AG09309 (cell line): ENCODE data around the gene TBC1D2B.

Experiments
- DNase-seq: peaks from one replicate; pipeline ENCODE4 v3.0.0-alpha.2; 2010; ENCODE audit warnings: low read depth
- H3K4me3 ChIP-seq: 2 replicates; pipeline ENCODE4 v1.5.1; 2011; ENCODE audit warnings: mild to moderate bottlenecking, low read depth, low read length, moderate library complexity; ENCODE audit not compliant: control insufficient read depth
- CTCF ChIP-seq: IDR thresholded peaks from 2 replicates; pipeline ENCODE4 v1.5.1; 2011; ENCODE audit warnings: mild to moderate bottlenecking, low read depth, low read length, inconsistent platforms; ENCODE audit not compliant: insufficient read depth, control insufficient read depth; ENCODE audit errors: missing control alignments

Gene TBC1D2B

GRCh38 chr15:78087951-78088772 lies 10.7 kb upstream of the TBC1D2B start:
- H3K4me3 ChIP-seq: no peak overlapping the region
- TF ChIP-seq CTCF: no peak
- DNase-seq: no peak

- DNase-seq: no peak
- H3K4me3 ChIP-seq: no peak overlapping the region
- no peak for TF ChIP-seq CTCF
These were observed 8.4 kb upstream of the TBC1D2B start for GRCh38 chr15:78085928-78086327.

- no peak overlapping the region for H3K4me3 ChIP-seq
- DNase-seq: no peak
- TF ChIP-seq CTCF: no peak
These were observed 6.9 kb upstream of the TBC1D2B start for GRCh38 chr15:78084449-78084750.

GRCh38 chr15:78083687-78084448 lies 6.4 kb upstream of the TBC1D2B start:
- no peak for TF ChIP-seq CTCF
- no peak for DNase-seq
- no peak overlapping the region for H3K4me3 ChIP-seq

GRCh38 chr15:78083186-78083585 lies 5.7 kb upstream of the TBC1D2B start:
- H3K4me3 ChIP-seq: no peak overlapping the region
- TF ChIP-seq CTCF: no peak
- DNase-seq: no peak

- TF ChIP-seq CTCF: no peak
- DNase-seq: no peak
- H3K4me3 ChIP-seq: no peak overlapping the region
These were observed 5.2 kb upstream of the TBC1D2B start for GRCh38 chr15:78082743-78083110.
